Stimulated activated CD4-positive, alpha-beta T cell treated with anti-CD3 and anti-CD28 coated beads, Interleukin-2, amount 100 ng/mL, for 4 hours (primary cell): ENCODE data around the gene BICDL1.

Experiments used
- DNase-seq: peaks from one replicate; pipeline ENCODE4 v3.0.0-alpha.2; 2020; ENCODE audit warnings: low read depth

BICDL1 gene

DNA sequence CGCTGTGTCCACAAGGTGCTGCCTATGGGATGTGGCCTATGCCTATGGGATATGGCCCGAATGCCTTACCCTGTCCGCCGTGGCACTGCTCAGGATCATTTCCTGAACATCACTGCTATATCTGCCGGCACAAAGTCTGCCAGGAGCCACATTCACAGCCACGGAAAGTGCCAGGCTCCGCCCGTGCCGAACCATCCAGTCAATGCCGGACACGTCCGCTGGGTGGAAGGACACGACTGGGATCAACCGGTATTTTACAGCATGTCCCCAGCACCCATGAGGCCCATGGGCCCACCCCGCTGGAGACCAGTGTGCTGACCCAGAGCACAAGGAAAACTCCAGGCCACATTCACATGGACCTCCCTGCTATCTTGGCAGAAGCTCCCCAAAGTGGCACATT is 142.1 kb downstream of the BICDL1 start:
- no peak for DNase-seq

DNA sequence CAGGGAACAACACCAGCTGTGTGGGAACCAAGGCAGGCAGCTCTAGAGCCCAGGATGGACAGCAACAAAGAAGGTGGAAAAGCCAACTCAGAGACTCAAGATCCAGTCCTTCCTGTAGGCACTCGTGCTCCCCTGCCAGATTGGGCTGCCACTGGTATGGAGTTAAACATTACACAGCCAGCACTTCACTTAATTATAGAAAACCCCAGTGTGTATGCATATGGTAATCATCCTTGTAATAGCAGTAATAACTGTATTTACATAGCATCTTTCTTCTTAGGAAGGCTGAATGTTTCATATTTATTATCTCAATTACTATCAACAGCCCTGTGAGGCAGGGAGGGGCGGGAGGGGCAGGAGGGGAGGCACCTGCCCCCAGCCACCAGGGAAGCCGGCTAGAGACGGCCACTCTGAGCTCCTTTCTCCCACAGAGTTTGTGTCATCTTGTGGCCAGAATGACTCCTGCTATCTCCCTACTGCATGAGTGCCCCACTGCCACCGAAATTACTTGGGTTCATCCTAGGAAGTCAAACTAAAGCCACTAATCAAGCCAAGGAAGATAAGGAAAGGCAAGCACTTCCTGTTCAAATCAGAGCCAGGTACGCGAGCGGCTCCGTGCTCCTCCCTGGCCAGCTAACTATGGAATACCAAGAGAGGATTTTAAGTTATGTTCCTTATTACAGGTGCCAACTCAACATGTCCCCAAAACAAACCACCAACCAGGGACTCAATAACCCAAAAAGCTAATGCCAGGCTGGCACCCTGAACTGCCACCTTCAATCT is 143.2 kb downstream of the BICDL1 start:
- DNase-seq = no peak

DNA sequence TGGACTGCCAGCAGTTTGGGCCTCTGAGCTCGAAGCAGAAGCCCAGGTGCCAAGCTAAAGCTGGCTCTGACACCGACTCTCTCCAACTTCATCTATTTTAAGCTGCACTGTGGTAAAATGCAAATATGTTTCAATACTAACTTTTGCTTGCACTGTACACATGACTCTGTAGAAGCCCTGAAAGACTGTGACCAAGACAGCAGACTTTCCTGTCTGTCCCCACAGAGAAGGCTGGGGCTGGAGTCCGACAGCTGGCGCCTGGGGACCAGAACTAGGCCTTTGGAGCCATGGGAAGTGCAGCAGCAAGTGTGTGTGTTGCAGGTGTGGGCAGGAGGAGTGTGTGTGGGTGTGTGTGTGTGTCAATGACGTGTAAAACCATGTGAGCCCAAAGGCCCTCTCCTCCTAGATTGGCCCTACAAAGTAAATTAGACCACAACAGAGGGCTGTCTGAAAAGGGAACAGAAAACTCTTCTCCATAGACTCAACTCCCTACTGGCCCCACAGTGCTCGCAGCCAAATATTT is 143.9 kb downstream of the BICDL1 start:
- DNase-seq = no peak

DNA sequence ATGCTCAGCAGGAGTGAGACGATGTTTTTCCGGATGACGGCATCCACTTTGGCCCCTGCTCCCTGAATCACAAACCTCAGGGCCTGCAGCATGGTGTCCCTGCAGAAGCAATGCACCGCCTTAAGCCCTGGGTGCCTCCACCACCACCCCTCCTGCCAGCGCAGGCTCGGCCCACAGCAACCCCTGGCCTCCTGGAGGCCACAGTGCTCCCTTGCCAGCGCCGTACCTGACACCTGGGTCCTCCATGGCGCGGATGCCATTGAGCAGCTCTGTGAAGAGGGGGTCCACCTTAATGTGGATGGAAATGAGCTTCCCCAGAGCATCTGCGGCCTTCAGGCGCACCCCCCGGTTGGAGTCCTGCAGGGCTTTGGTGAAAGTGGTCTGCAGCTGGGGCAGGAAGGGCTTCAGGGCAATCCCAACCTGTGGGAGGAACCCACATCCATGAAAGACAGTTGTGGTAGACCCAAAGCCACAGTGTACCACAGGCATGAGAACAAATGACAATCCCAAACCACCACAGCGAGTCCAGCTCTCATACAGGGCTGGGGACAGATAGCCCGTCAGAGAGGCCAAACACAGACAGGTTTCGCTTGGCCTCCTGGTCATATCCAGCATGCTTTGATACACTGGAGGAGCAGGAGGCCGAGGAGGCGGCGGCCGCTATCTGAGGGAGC is 145.4 kb downstream of the BICDL1 start:
- no peak for DNase-seq

DNA sequence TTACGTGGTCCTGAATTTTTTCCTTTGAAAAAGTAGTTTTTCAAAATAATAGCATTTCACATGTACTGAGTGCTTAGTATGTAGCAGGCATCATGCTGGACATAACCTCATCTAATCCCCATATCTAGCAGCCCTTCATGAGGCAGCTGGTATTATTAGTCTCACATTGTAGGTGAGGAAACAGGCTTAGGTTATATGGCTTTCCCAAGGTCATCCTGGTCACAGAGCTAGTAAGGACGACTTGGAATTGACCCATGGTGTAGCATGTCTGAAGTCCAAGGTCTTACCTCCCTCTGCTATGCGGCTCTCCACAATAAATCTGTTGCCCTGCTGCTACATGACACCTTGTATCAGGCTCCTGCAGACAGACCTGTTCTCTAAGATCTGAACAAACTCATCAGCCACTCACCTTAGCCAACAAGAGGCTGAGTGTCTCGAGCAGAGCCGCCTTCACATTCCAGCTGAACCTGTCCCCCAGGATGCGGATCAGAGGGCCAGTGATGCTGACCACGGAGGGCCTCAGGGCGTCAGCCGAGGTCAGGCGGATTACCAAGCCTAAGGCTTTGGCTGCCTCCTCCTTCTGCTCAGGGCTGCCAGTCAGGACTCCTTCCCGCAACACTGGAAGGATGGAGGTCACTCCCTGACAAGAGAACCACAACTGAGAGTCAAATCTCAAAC is 147.2 kb downstream of the BICDL1 start:
- DNase-seq = no peak

DNA sequence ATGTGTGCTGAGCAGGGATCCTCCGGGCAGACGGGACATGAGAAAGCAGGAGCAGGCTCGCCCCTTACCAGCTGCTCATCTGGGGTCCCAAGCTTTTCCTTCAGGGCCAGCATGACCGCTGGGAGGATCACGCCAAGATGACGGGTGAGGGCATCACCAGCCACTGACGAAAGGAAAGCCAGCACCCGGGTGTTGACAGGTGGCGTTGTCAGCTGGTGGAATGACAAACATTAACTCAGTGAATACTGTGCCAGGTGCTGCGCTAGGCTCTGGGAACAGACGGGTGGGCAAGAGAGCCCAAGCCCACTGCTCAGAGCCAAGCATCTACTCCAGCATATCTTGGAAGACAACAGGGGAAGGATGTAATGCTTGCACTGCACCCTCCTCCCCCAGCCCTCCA is 148.8 kb downstream of the BICDL1 start:
- no peak for DNase-seq

DNA sequence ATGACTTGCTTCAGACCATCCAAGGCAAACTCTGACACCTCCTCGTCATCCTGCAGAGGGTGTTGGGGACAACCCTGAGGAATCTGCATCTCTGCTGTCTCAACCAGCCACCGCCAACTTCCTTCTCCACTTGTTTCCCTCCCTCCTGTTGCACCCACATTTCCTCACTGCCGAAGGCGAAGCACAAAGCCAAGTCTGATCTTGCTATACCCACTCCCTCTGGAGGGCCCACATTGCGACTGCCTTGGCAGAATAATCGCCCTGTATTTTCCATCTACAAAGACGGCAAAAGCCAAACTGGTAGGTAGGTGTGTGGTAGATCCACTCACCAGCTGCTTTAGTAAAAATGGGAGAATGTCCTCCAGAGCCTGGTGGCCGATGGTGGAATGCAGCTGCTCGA is 149.3 kb downstream of the BICDL1 start:
- no peak for DNase-seq

DNA sequence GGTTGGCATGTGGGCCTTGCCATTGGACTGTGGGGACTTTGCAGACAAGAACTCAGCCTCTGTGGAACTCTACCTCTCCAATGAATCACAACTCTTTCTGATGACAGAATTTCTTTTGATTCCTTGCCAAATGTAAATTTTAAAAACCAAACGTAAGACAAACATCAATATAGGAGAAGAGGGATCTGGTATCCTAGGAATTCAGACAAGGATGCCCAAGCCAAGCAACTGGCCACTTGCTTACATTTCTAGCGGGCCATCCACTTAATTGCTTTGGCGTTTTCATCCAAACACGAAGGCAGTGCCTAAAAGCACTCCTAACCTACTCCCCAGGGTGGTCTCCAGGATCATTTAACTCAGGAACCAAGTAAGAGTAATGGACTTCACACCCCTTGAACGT is 150.9 kb downstream of the BICDL1 start:
- no peak for DNase-seq

DNA sequence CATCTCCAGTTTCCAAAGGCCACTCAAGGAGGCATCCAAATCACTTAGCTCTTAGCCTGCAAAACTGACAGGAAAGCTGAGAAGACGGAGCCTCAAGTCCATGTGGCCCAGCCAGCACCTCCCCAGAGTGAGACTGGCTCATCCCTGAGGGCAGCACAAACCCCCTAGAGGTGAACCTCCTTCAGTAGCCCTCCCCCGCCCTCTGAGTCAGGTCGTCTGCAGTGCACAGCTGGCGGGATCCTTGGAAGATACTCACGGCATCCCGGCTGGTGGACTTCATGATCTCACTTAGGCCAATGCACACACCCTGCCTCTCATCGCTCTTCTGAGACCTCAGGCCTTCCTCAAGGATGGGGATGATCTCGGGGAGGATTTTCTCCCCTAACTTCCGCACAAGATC is 151.6 kb downstream of the BICDL1 start:
- DNase-seq = no peak

DNA sequence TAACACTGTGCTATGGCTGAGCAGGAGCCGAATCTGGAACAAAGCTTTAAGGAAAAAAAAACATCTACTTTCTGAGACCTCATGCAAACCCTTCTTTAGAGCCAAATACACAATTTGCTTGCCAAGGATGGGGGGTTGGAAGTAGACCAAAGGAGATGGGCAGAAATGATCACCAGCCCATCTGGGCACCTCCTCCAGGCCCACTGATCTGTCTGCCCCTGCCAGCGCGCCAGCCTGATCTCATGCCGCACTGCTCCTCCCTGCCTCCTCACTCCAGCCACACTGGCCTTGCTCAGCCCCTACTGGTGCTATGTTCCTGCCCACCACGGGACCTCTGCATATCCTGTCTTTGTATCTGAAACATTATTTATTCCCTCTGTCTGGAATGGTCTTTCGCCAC is 152.3 kb downstream of the BICDL1 start:
- DNase-seq = no peak

DNA sequence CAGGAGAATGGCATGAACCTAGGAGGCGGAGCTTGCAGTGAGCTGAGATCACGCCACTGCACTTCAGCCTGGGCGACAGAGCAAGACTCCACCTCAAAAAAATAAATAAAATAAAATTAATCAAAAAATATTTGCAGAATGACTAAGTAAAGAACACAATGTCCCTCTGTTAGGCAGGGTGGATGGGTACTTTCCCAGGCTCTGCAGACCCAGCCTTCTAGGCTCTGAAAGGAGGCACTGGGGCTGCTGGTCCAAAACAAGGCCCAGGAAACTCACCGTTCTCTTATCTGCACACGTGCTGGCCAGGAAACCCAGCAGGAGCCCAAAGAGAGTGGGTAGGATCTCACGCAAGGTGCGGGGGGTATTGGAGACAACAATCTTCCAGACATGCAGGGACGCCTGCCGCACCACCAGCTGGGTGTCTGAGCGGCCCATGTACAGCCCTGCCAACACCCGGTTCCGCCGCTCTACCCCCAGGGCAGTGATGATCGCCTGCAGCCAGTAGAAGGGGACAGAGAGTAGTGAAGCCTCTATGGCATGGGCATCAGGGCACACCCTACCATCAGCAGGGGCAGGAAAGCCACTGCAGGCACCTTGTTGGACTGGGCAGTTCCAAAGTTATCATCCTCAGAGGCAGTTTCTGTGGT is 153.3 kb downstream of the BICDL1 start:
- no peak for DNase-seq
